NCI-H345 treated with DMSO at 0.1 percent for 48 hours (cell line): ENCODE data around the gene CXCR6.

ENCODE experiments used
- DNase-seq: peaks from one replicate; lab custom pipeline; 2025; ENCODE audit not compliant: unreplicated experiment; lab: John Stamatoyannopoulos, UW

Gene CXCR6

DNA sequence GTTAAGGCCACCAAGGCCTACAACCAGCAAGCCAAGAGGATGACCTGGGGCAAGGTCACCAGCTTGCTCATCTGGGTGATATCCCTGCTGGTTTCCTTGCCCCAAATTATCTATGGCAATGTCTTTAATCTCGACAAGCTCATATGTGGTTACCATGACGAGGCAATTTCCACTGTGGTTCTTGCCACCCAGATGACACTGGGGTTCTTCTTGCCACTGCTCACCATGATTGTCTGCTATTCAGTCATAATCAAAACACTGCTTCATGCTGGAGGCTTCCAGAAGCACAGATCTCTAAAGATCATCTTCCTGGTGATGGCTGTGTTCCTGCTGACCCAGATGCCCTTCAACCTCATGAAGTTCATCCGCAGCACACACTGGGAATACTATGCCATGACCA lies 3.6 kb downstream of the CXCR6 start:
- DNase-seq: no peak

DNA sequence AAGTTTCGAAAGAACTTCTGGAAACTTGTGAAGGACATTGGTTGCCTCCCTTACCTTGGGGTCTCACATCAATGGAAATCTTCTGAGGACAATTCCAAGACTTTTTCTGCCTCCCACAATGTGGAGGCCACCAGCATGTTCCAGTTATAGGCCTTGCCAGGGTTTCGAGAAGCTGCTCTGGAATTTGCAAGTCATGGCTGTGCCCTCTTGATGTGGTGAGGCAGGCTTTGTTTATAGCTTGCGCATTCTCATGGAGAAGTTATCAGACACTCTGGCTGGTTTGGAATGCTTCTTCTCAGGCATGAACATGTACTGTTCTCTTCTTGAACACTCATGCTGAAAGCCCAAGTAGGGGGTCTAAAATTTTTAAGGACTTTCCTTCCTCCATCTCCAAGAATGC lies 4.1 kb downstream of the CXCR6 start:
- no peak for DNase-seq

- DNase-seq: no peak
Observed at GRCh38 chr3:45948311-45948781, 5.1 kb downstream of the CXCR6 start.

DNA sequence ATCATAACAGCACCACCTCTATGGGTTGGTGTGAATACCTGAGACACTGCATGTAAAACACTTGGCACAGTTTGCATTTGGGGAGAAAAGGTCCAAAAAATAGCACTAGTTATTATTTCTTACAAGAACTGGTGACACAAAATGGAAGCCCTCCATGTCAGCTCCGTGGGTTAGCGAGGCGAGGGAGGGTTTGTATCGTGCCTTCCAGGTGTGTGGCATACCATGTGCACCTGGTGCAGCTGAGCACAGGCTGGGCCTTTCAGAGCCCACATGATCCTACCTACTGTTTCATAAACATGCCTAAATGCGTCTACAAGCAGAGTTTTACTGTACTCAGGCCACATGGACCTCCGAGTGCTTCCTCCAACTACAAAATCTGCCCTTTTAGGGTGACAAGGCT lies 5.6 kb downstream of the CXCR6 start:
- no peak for DNase-seq

- DNase-seq: no peak
Observed at GRCh38 chr3:45949432-45949831, 6.2 kb downstream of the CXCR6 start.

DNA sequence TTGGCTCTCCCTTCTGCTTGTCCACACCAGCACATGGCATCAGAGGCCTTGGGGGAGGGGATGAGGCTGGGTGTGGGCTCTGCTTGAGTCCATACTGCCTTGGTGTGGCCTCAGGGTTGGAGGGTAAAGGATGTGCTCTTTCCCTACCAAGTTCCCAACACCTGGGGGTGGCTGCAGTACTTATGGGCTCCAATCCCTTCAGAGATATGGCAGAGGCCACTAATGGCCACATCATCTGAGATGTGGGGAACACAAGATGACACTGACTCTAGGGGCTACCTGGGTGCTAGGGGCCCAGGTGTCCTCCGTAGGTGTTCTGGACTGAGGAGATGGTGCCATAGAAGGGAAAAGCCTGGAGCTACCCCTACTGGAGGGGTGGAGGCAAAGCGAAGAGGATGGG lies 6.9 kb downstream of the CXCR6 start:
- no peak for DNase-seq

- DNase-seq: no peak
Observed at GRCh38 chr3:45950686-45951600, 7.7 kb downstream of the CXCR6 start.

- no peak for DNase-seq
Observed at GRCh38 chr3:45951946-45952345, 8.7 kb downstream of the CXCR6 start.

DNA sequence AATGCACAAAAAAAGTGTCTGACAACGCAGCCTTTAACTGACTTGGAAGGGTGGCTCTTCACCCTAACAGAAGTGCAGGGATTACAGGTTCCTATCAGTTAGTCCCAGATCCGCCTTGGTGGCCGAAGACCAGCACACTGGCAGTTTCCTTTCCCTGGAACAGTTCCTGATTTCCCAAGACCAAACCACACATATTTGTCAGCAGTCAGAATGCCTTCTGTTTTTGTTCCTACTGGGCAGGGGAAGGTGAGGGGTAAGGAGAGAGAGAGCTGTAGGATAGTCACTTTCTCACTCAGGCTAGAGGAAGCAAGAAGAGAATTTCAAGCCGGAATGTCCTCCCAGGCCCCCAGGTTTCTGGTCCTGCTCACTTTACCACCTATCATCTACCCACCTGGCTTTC lies 9.2 kb downstream of the CXCR6 start:
- no peak for DNase-seq

- no peak for DNase-seq
Observed at GRCh38 chr3:45953536-45953935, 10.3 kb downstream of the CXCR6 start.

DNA sequence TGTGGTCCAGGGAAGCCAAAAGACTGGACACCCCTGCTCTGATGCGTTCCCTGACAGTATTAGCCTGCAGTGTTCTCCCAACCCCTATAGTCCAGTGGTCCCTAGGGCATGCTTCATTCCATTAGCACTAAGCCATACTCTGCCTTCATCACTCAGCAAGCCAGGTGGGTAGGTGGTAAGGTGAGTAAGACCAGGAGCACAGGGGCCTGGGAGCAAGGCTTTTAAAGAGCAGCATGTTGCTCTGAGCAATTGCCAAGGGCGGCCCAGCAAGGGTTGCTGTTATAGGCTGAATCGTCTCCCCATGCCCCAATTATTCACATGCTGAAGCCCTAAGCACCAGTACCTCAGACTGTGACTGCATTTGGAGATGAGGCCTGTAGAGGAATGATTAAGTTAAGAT lies 11.0 kb downstream of the CXCR6 start:
- no peak for DNase-seq

DNA sequence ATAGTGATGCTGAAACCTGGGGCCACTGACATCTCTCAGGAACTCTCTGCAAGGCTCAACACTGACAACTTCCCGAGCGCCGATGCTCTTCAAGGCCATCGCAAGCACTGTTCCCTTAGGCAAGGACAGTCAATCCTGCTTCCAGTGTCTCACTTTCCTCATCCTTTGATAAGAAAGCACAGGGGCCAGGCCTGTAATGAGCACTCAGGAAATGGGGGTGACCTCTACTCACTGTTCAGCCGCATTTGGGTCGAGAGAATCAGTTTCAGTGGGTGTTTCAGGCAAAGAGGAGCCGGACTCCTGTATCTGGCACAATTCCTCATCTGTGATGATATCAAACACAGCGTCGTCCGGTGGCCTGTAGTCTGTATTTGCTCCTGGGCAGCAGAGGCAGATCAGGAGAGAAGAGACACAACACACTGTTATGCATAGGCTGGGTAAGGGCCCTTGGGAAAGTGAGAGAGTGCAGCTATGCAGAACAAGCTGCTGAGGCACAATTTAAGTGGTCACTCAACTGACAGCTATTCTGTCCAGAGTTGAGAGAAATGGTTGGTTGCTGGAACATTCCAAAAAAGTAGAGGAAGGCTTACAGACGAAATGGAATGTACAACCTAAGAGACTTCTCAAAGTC lies 11.9 kb downstream of the CXCR6 start:
- no peak for DNase-seq

DNA sequence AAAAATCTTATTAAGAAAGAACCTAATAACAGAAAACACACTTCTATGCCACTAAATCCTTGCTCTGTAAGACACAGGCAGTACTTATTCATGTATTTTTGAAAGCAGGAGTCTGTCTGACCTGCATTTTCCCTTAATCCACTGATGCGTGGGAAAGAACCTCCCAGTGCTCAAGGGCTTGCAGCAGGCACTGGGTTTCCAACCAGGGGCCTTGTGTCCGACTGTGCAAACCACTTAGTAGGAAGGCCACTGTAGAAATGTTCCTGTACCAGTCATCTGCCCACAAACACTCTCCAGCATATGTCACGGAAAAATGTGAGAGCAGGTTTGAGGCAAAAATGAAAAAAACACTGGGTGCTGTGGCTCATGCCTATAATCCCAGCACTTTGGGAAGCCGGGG lies 12.4 kb downstream of the CXCR6 start:
- no peak for DNase-seq

GRCh38 chr3:45957586-45957985 lies 14.3 kb downstream of the CXCR6 start:
- no peak for DNase-seq

GRCh38 chr3:45958321-45958791 lies 15.1 kb downstream of the CXCR6 start:
- no peak for DNase-seq

DNA sequence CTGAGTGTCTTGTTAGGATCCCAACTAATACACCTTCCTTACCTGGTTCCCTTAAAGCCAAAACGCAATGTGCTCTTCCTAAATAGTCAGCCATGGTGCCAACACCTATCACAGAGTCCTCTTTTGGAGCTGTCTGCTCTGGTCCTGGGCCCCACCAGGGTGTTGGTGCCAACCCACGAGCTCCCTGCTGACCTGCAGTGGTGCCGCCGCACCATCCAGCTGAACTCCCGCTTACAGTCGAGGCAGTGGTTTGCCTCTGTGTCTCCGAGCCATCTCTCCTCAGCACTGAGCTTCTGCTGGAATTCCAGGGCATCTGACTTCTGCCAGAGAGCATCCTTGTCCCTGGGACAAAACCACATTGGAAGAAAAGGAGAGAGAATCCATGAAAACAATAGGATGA lies 15.9 kb downstream of the CXCR6 start:
- DNase-seq: no peak

- no peak for DNase-seq
Observed at GRCh38 chr3:45960289-45960688, 17.0 kb downstream of the CXCR6 start.

- DNase-seq: no peak
Observed at GRCh38 chr3:45962033-45962432, 18.8 kb downstream of the CXCR6 start.

DNA sequence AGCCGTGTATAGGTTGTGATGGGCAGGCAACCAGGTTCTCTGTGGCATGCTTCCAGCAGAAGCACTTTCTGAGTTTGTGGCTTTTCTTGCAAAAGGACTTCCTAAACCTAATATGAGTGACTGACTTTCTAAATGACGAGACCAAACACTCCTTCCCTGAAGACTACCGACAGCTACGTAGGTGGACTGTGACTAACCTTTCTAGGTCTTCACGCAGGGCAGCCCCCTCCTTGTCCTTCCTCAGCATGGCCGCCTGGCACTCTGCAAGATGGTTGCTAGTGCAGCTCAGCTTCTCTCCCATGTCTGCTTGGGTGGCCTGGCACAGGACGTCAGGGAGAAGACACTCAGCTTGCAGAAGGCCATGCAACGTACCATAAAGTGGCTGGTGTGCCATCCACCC lies 20.9 kb downstream of the CXCR6 start:
- no peak for DNase-seq

DNA sequence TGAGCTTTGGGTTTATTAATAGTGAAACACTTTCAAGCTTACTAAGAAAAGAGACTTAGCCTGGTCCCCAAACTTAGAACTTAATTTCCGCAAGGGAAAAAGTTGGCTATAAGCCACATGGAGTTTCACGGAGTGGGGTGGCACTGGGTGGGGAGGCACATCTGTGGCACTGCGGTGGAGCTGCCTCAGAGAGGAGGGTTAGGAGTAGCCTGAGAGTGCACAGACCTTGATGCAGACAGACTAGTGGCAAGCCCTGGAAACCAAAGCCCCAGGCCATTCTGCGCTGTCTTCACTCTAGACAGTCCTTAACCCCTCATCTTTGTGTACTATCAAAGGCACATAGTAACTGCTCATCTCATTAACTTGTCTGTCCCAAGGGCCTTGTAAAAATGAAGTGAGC lies 22.0 kb downstream of the CXCR6 start:
- no peak for DNase-seq

DNA sequence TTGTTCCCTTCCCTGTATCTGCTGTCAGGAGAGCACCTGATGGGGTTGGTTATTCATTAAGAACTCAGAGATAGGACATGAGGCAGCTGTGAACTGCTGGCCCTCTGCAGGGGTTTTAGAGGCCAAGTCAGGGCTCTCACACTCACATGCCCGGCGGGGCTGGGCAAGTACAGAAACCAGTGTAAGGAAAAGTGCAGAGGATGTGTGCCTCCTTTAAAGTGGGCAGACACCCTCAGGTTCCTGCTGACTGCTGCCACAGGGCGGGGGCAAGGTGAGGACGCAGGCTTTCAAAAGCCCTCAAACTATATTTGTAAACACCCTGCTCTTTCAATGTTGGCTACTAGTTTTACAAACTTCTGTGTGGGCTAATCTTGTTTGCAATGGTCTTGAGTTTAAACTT lies 22.4 kb downstream of the CXCR6 start:
- no peak for DNase-seq

GRCh38 chr3:45966371-45966791 lies 23.1 kb downstream of the CXCR6 start:
- DNase-seq: no peak
